Measurements from ENCODE around the gene RAPH1.

GRCh38 chr2:203395858-203396257 lies 139.2 kb downstream of the RAPH1 start:
- TF ChIP-seq CTCF (IDR thresholded peaks at IDR 0.05) (no peak), POLR2A (IDR thresholded peaks at IDR 0.05) (no peak)
